SHP77 (cell line): ENCODE measurements around the gene AFAP1L2.

ENCODE experiments used
- DNase-seq, 2 experiments: peaks; one replicate each; lab custom pipeline; 2025; lab: John Stamatoyannopoulos, UW

Gene AFAP1L2, protein sequence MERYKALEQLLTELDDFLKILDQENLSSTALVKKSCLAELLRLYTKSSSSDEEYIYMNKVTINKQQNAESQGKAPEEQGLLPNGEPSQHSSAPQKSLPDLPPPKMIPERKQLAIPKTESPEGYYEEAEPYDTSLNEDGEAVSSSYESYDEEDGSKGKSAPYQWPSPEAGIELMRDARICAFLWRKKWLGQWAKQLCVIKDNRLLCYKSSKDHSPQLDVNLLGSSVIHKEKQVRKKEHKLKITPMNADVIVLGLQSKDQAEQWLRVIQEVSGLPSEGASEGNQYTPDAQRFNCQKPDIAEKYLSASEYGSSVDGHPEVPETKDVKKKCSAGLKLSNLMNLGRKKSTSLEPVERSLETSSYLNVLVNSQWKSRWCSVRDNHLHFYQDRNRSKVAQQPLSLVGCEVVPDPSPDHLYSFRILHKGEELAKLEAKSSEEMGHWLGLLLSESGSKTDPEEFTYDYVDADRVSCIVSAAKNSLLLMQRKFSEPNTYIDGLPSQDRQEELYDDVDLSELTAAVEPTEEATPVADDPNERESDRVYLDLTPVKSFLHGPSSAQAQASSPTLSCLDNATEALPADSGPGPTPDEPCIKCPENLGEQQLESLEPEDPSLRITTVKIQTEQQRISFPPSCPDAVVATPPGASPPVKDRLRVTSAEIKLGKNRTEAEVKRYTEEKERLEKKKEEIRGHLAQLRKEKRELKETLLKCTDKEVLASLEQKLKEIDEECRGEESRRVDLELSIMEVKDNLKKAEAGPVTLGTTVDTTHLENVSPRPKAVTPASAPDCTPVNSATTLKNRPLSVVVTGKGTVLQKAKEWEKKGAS

GRCh38 chr10:114404171-114405010 lies at the start of gene AFAP1L2:
Gene AFAP1L2, minus strand, starts transcription at chr10:114404502. Its CDS starts 47 bp downstream, at chr10:114404455.
- no peak for DNase-seq

GRCh38 chr10:114453576-114453975 lies 49.3 kb upstream of the AFAP1L2 start:
- no peak for DNase-seq

DNA sequence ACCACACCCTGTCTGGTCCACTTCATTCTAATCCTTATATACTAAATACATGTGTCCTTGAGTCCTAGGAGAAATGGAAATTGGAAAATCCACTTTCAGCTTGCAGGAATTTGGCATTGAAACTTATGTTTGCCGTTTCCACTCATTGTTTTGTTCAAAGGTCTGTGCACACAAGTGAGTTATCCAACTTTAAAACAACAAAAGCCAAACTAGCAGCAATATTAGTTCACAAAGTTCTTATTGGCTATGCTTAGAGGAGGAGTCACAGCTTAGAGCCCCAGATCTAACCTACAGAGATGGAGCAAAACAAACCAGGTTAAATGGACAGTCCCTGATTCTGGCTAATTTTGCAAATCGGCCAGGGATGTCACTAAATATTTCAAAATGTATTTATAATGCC lies 44.6 kb upstream of the AFAP1L2 start:
- no peak for DNase-seq

- DNase-seq: no peak
Measured at GRCh38 chr10:114445332-114445731, 41.0 kb upstream of the AFAP1L2 start.

DNA sequence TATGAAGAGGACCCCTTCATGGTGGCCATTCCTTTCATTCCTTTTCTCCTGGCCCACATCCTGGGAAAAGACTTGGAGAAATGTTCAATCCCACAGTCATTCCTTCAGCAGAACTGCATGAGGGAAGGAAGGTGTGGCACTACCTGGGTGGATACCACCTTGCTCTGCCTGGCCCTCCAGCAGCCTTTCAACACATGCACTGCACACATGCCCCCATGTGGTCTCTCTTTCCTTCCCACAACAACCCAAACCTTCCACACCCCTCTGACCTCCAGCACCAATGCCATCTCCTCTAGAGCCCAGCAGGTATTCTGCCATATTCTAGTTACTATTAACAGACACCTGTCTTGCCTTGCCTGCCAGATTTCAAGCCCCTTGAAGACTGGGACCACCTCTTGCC lies 40.5 kb upstream of the AFAP1L2 start:
- no peak for DNase-seq

DNA sequence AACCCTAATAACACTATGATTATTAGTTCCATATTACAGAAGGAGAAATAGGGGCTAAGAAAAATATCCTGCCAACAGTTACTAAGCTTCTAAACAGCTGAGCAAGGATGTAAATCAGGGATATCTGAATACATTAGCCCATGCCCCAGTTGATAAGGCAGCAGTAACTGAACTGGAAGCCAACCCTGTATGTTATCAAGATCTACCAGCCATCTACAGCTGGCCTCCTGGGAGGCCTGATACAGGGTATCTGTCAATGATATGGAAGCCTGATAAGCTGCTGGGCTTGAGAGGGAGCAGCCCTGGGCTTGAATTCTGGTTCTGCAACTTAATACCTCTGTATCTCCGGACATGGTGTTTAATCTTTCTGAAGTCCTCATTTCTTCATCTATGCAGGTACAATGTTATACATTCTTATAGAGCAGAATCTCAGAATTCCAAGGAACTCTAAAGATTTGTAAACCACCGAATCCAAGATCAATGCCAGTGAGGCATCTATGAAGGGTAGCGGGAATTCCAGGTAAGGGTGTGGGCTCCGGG lies 37.9 kb upstream of the AFAP1L2 start:
- no peak for DNase-seq

DNA sequence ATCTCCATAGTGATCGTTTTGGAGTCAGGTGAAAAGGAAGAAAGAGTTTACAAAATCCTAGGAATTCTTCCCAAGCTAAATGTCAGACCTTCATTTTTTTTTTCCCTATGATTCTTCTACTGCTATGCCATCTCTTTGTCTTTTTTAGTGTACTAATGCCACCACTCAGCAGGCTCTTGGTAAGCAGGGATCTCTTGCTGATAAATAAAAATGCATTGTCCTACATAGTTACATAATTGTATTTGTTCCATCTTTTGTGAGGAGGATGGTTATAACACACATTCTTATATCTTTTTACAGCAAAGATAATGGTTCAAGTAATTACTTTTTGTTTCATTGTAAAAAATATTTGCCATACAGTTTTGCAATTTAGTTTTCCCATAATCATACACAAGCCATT lies 36.8 kb upstream of the AFAP1L2 start:
- no peak for DNase-seq

GRCh38 chr10:114437473-114438292 lies 33.4 kb upstream of the AFAP1L2 start:
- no peak for DNase-seq

DNA sequence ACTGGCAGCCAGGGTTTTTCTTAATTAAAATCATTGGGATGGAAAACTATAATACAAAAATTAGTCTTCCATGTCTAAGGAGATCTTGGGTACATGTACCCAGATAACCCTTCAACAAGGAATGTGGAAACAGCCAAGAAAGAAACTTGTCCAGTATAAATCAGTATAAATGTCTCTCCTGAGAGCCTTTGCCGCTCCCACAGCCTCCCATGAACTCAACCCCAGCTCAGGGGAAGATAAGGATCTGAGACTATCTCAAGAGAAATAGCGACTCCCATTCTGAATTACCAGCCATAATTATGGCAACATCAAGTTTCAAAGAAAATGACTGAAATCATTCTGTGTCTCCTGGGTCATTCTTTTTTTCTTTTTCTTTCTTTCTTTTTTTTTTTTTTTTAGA lies 32.6 kb upstream of the AFAP1L2 start:
- DNase-seq: no peak

DNA sequence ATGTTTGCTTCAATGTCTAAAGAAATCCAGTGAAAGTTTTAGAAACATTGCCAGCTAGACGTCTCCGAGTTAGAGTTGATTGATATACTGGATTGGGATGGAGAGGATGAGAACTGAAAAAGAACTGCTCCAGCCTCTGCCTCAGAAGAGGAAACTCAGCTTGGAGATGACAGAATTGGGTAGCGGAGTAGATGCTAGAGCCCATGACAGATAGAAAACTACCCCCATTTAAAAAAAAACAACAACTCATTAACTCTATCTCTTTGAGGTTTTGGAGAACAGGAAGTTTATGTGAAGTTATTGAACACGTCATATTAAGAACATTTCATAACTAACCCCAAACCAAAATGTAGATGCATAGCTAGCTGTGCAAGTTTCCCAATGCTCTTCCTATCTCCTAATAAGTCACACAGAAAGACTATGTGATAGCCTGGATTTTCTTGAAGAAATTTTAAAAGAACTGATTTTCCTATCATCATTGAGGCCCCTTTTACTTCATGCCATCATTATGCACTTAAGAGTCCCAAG lies 28.3 kb upstream of the AFAP1L2 start:
- no peak for DNase-seq

DNA sequence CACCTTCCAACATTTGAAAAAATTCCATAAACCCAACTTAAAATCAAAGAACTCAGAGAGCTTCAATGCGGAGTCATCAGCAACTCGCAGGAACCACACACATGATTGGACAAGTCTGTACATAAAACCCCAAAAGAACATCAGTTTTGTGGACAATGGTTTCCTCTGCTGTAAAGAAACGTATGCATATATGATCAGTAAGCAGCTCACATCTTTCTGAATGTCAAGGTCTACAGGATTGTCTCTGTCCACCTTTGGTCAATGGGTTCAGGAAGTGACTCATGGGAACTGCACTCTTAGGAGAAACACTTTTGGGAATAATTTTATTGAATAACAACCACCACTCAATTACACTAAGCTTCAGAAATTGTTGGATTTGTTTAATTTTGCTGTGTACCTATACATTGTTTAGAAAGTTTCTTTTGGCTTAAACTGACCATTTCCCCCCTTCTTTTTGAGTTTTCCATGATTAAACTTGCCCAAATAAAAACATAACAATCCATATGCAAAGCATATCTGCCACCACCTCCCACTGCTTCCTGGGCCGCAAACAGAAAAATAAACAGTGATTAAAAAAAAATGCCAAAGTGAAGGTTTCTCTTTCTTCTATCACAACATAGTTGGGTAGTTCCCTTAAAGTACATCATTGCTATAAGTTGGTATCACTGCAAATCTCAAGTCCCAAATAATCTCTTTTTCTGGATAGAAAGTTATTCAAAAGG lies 27.3 kb upstream of the AFAP1L2 start:
- DNase-seq: no peak

- DNase-seq: no peak
Measured at GRCh38 chr10:114430688-114431413, 26.5 kb upstream of the AFAP1L2 start.

GRCh38 chr10:114429581-114430335 lies 25.5 kb upstream of the AFAP1L2 start:
- DNase-seq: no peak

DNA sequence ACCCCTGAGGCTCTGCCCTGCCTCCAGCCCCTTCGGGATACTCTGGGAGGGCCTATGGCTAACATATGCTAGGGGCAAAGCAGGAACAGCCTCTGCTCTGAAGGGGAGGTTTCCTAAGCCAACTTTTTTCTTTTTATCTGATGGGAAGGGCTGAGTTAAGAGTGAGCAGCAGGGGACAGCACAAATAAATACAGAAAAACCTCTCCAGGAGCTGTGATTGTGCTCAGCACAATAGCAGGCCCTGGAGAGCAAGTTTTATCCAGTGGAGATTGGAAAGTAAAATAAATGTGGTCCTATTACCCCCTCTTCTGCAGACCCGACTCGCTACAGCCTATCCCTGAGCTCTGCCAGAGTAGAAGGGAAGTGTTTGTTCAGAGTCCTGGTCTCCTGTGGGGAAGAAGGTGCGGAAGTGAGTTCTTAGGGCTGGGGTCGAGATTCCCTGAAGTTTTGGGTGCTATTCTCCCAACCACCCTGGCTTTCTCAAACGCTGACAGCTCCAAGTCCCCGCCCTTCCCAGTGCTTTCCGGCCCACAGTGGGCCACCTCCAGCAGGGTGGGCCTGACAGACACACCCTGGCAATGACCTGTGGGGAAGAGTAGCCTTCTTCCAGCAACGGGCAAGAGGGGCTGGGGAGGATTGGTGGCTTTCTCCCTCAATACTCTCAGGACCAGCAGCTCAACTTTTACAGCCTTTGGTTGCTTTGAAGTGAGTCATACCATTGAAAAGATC lies 23.0 kb upstream of the AFAP1L2 start:
- DNase-seq: no peak

DNA sequence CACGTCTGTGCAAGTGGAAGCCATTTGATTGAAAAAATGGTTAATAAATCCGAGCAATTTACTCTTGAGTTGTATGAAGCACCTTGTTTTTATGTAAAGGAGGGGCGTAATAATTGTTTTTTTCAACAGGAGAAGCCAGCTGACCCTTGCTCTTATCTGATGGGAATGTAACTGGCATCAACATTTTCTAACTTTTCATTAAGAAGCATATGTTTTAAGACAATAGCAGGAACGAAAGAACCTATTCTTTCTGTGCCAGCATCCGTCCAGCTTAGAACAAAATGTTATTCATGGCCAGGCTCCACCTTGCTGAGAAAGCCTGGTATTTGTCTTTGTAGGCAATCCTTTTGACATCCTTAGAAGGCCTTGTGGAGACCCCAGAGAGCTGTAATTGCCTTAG lies 22.2 kb upstream of the AFAP1L2 start:
- DNase-seq: no peak

DNA sequence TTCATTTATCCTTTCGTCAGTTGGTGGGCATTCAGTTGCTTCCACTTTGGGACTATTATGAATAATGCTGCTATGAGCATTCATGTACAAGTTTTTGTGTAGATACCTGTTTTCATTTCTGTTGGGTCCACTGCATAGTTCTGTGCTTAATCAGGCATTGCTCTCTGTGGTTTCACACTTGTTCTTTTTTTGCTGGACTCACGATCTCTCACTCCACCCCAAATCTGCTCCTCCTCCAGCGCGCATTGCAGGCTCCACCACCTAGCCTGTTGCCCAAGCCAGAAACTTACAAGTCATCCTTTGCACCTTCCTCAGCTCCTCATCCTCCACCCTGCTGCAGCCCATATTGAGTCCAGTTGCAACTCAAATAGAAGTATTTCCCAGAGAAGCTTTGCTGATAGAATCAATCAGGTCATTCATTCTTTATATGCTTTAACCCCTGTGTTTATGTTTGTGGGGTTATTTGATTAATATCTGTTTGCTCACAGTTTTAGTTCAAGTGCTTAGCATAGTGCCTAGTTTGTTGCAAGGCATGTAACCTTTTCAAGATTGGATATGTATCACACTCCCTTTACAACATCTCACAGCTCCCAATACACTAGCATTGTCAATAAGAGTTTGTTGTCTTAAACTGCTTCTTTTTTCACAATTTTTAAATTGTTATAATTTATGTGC lies 16.6 kb upstream of the AFAP1L2 start:
- DNase-seq: no peak

GRCh38 chr10:114418109-114418508 lies 13.8 kb upstream of the AFAP1L2 start:
- DNase-seq: no peak
